Measurements from ENCODE around the gene CUEDC2.
"Not testable (repeated sequence)": the region's sequence is repeated elsewhere in the genome, so short reads cannot be mapped to it uniquely, and the experiment has no call there.

Gene CUEDC2

GRCh38 chr10:102457591-102458150 is 25.3 kb upstream of the CUEDC2 start:
- H3K4me3 ChIP-seq (ENCODE audit: low read length), result no peak overlapping the region
- no peak for DNase-seq (ENCODE audit: low read depth, low spot score)

GRCh38 chr10:102455893-102456471 is 23.6 kb upstream of the CUEDC2 start:
- DNase-seq (ENCODE audit: low read depth, low spot score), result no peak
- H3K4me3 ChIP-seq (ENCODE audit: low read length), result no peak overlapping the region

DNA sequence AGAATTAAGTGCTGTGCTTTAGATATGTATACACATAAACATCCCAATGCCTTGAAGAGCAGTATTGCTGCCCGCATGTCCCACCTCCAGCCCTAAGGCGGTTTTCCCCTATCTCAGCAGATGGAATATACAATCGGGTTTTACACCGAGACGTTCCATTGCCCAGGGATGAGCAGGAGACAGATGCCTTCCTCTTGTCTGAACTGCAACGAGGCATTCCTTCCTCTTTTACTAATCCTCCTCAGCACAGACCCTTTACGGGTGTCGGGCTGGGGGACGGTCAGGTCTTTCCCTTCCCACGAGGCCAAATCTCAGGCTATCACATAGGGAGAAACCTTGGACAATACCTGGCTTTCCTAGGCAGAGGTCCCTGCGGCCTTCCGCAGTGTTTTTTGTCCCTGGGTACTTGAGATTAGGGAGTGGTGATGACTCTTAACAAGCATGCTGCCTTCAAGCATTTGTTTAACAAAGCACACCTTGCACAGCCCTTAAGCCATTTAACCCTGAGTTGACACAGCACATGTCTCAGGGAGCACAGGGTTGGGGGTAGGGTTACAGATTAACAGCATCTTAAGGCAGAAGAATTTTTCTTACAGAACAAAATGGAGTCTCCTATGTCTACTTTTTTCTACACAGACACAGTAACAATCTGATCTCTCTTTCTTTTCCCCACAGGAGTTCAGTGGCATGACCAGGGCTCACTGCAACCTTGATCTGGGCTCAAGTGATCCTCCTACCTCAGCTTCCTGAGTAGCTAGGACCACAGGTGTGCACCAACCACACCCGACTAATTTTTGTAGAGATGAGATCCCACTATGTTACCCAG is 22.5 kb upstream of the CUEDC2 start:
- DNase-seq (ENCODE audit: low read depth, low spot score); H3K4me3 ChIP-seq (ENCODE audit: low read length): not testable (repeated sequence)

DNA sequence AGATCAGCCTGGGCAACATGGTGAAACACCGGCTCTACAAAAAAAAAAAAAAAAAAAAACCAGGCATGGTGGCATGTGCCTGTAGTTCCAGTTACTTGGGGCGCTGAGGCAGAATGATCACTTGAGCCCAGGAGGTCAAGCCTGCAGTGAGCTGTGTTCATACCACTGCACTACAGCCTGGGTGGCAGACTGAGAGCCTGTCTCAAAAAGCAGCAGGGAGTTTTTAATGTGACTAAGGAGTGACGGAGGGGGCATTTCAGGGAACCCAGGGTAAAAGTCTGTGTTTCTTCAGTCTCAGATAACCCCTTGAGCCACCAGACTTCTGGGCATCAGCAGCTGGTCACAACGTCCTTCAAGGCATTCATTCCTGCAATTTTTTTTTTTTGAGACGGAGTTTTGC is 21.1 kb upstream of the CUEDC2 start:
- no peak overlapping the region for H3K4me3 ChIP-seq (ENCODE audit: low read length)
- no peak for DNase-seq (ENCODE audit: low read depth, low spot score)

DNA sequence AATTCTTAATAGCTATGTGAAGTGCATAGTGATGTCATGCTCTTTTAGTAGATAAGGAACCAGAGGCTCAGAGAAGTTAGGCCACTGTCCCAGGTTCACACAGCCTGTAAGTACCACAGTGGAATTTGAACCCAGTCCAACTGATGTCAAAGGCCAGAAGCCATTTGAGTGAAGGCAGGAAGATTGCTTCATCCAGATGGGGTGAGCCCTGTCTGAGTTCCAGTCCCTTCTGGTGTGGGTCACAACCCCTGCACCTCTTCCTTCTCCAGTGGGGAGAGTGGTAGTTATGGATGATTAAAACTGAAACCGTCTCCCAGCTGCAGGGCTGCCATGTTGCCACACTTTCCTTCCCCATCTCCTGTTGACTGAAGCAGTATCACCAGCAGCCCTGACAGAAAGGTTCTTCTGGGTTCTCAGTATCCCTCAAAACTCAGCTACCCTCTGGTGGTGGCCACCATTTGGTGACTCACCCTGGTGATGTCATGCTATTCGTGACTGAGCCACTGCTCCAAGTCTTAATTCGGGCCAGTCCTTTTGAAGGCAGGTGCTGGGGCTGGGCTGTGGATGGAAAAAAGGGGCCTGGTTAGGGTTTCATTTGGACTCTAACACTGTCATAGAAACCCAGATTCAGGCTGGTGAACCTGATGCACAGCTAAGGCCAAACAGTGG is 20.4 kb upstream of the CUEDC2 start:
- no peak for DNase-seq (ENCODE audit: low read depth, low spot score)

DNA sequence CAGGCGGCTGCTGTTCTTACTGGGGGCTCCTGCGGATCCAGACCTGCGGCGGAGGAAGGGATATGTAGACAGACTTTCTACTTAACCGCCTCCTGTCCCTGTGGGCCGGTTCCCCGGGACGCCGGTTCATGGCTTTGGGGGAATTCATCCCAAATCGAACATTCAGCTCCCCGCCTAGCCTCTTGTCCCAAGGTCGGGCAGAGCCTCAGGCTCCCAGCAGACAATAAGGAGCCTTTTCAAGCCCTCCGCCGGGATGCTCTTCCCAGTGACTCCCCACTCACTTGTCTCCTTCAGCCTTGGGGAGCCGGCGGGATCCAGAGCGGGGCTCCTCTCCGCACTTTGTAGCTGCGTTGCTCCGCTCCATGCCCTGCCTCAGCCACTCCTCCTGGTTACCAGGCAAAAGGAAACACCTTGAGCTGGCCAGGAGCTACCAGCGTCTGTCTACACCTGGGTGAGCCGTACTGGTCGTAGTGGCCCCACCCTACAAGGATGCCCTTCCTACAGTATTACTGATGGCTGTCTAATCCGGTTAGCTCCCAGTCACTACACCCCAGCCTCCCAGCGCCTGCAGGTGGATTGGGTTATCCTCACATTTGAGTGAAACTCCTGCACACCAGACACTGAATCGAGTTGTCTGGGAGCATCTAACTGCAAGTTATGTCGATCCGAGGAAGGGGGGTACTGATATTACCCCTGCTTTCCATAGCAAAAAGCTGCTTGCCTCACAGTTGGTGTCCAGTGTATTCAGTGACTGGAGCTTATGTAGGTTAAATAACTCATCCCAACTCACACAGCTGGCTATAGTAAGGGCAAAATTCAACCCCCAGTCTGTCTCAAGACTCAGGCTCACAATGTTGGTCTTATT is 19.0 kb upstream of the CUEDC2 start, which contains the start of gene C10orf95:
TSS of gene C10orf95 (minus strand) at position 439 of the 865 bp plus-strand sequence. CDS start 450 bp downstream, outside the sequence.
- DNase-seq (ENCODE audit: low read depth, low spot score), result no peak
- peak within 1 kb of the TSS; percentile 99 for H3K4me3 ChIP-seq (ENCODE audit: low read length)

More for the DNA sequence above, 20.4 kb upstream of the CUEDC2 start:
- H3K4me3 ChIP-seq (ENCODE audit: low read length), result no peak overlapping the region

GRCh38 chr10:102450374-102451104 is 18.2 kb upstream of the CUEDC2 start:
- peak overlapping the region; percentile 99 for H3K4me3 ChIP-seq (ENCODE audit: low read length)
- DNase-seq (ENCODE audit: low read depth, low spot score), result peak; percentile 87

DNA sequence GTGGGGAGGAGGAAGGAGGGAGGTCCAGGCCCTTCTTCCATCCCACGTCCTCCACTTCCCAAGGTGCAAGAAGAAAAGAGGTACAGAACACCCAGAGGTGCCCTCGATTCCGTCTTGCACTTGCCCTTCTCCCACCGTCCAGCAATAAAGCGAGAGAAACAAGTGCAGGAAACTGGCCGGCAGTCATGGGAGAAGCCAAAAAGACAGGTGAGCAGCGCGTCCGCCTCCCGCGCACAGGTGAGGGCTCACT is 17.7 kb upstream of the CUEDC2 start:
- peak overlapping the region; percentile 99 for H3K4me3 ChIP-seq (ENCODE audit: low read length)
- DNase-seq (ENCODE audit: low read depth, low spot score), result no peak

DNA sequence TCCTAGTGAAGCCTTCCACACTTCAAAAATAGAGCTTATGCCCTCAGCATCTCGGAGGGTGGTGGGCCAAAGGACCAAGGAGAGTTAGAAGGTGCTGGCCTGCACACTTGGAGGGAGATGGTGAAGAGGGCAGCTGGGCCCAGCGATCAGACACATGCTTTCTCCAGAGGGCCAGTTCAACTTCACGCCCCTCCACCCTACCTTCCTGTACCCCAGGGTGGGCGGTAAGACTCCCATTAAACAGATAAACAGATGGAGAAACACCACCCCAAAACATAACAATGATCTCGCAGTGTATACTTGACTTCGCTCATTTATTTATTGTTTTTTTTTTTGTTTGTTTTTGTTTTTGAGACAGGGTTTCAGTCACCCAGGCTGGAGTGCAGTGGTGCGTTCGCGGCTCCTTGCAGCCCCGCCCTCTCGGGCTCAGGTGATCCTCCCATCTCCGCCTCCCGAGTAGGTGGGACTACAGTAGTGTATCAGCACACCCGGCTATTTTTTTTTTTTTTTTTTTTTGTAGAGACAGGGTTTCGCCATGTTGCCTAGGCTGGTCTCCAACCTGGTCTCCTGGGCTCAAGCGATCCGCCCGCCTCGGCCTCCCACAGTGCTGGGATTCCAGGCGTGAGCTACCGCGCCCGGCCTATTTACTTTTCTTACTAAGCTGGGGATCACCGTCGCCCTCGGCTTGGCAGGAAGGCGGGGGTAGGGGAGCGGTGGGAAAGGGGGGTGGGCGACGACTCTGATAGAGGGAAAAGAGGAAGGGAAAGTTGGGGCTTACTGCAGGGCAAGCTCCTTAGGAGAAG is 17.1 kb upstream of the CUEDC2 start:
- DNase-seq (ENCODE audit: low read depth, low spot score), result peak; percentile 87
- peak overlapping the region; percentile 99 for H3K4me3 ChIP-seq (ENCODE audit: low read length)

- no peak for DNase-seq (ENCODE audit: low read depth, low spot score)
These were observed 12.5 kb upstream of the CUEDC2 start for GRCh38 chr10:102444851-102445250.

GRCh38 chr10:102438374-102438773 is 6.0 kb upstream of the CUEDC2 start:
- no peak for DNase-seq (ENCODE audit: low read depth, low spot score)
- no peak overlapping the region for H3K4me3 ChIP-seq (ENCODE audit: low read length)

More at GRCh38 chr10:102444851-102445250, 12.5 kb upstream of the CUEDC2 start:
- no peak overlapping the region for H3K4me3 ChIP-seq (ENCODE audit: low read length)

DNA sequence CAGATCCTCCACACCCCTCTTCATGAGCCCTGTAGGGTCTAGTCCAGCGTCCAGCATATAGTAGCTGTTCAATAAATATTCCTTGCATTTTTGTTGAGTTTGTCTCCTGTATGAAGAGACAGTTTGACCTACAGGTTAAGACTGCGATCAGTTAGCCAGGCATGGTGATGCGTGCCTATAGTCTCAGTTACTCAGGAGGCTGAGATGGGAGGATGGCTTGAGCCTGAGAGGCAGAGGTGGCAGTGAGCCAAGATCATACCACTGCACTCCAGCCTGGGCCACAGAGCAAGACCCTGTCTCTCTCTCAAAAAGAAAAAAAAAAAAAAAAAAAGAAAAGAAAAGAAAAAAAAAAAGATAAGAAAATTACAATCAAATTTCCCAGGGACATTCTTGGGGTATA is 5.1 kb upstream of the CUEDC2 start:
- no peak for DNase-seq (ENCODE audit: low read depth, low spot score)
- no peak overlapping the region for H3K4me3 ChIP-seq (ENCODE audit: low read length)

GRCh38 chr10:102436312-102436711 is 3.9 kb upstream of the CUEDC2 start:
- H3K4me3 ChIP-seq (ENCODE audit: low read length), result no peak overlapping the region

DNA sequence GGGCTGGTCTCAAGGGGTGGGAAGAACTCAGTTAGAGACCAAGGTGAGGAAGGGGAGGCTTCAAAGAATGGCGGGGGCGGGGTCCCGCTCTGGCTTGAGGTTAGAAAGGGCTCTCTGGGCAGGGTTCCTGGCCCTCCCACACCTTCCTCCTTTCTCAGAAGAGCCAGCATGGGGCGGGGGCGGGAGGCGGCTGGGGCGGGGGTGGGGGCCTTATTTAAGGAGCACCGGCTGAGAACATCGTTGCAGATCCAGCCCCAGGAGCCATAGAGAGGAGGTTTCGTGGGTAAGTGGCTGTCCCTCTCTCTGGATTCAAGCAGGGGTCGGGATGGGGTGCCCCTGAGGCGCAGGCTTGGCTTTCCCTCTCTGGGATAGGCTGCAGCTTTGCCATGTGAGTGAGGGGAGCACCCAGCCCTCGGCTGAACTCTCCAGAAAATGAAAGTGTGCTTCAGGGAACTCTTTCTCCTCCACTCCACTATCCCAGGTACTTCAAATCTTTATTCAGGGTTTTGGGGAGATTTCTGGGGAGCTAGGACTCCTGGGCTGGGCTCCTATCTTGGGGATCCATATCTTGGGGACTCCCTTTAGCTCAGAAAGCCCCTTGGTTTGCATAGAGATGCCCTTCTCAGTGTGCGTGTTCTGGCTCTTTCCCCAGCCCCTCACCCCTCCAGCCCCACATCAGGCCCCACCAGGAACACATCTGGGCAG is 3.3 kb upstream of the CUEDC2 start:
- DNase-seq (ENCODE audit: low read depth, low spot score), result no peak
- no peak overlapping the region for H3K4me3 ChIP-seq (ENCODE audit: low read length)

More at GRCh38 chr10:102436312-102436711, 3.9 kb upstream of the CUEDC2 start:
- no peak for DNase-seq (ENCODE audit: low read depth, low spot score)

GRCh38 chr10:102435133-102435497 is 2.7 kb upstream of the CUEDC2 start:
- H3K4me3 ChIP-seq (ENCODE audit: low read length), result no peak overlapping the region
- DNase-seq (ENCODE audit: low read depth, low spot score), result no peak

- no peak for DNase-seq (ENCODE audit: low read depth, low spot score)
- no peak overlapping the region for H3K4me3 ChIP-seq (ENCODE audit: low read length)
These were observed 2.2 kb upstream of the CUEDC2 start for GRCh38 chr10:102434394-102435132.
